ENCODE measurements around the gene LIMA1. TPM values are rescaled to one million over a fixed set of nuclear protein-coding genes. Genes with fewer than 3 reads are reported as not detected.
"Not testable (repeated sequence)": the region's sequence is repeated elsewhere in the genome, so short reads cannot be mapped to it uniquely, and the experiment has no call there.

LIMA1 gene
- total RNA-seq, 1 donor from 2014 or later, result 96.6 TPM

- Mint-ChIP-seq H3K36me3 (ENCODE audit: unreplicated experiment) (peaks cover 4% of the 10 kb centered on the region), H3K4me3 (ENCODE audit: unreplicated experiment) (no peak overlapping the region), H3K27me3 (ENCODE audit: unreplicated experiment) (no peaks in the 10 kb centered on the region), H3K9me3 (ENCODE audit: unreplicated experiment) (no peaks in the 10 kb centered on the region), H3K4me1 (ENCODE audit: unreplicated experiment) (no peaks in the 10 kb centered on the region), H3K27ac (ENCODE audit: unreplicated experiment) (no peak overlapping the region)
- TF ChIP-seq CTCF (IDR thresholded peaks at IDR 0.05), result no peak
- DNase-seq (ENCODE audit: extremely low spot score, unreplicated experiment), result no peak
Measured at GRCh38 chr12:50297027-50297426, 13.7 kb upstream of the LIMA1 start.

- H3K4me1 Mint-ChIP-seq (ENCODE audit: unreplicated experiment), result no peaks in the 10 kb centered on the region
- no peak overlapping the region for H3K27ac Mint-ChIP-seq (ENCODE audit: unreplicated experiment)
- DNase-seq (ENCODE audit: extremely low spot score, unreplicated experiment), result peak; percentile 36
- peaks cover 3% of the 10 kb centered on the region for H3K9me3 Mint-ChIP-seq (ENCODE audit: unreplicated experiment)
- no peak overlapping the region for H3K4me3 Mint-ChIP-seq (ENCODE audit: unreplicated experiment)
- H3K36me3 Mint-ChIP-seq (ENCODE audit: unreplicated experiment), result peaks cover 6% of the 10 kb centered on the region
- no peak for TF ChIP-seq CTCF (IDR thresholded peaks at IDR 0.05)
- no peaks in the 10 kb centered on the region for H3K27me3 Mint-ChIP-seq (ENCODE audit: unreplicated experiment)
Measured at GRCh38 chr12:50296554-50296953, 13.2 kb upstream of the LIMA1 start.

- no peak for TF ChIP-seq CTCF (IDR thresholded peaks at IDR 0.05)
- Mint-ChIP-seq H3K27me3 (ENCODE audit: unreplicated experiment) (no peaks in the 10 kb centered on the region), H3K27ac (ENCODE audit: unreplicated experiment) (no peak overlapping the region), H3K4me1 (ENCODE audit: unreplicated experiment) (no peaks in the 10 kb centered on the region), H3K36me3 (ENCODE audit: unreplicated experiment) (peaks cover 16% of the 10 kb centered on the region), H3K4me3 (ENCODE audit: unreplicated experiment) (no peak overlapping the region), H3K9me3 (ENCODE audit: unreplicated experiment) (peaks cover 14% of the 10 kb centered on the region)
- DNase-seq (ENCODE audit: extremely low spot score, unreplicated experiment), result no peak
Measured at GRCh38 chr12:50291377-50291776, 8.1 kb upstream of the LIMA1 start.

GRCh38 chr12:50290692-50291091 is 7.4 kb upstream of the LIMA1 start:
- peaks cover 14% of the 10 kb centered on the region for H3K9me3 Mint-ChIP-seq (ENCODE audit: unreplicated experiment)
- DNase-seq (ENCODE audit: extremely low spot score, unreplicated experiment); H3K27ac Mint-ChIP-seq (ENCODE audit: unreplicated experiment); H3K27me3 Mint-ChIP-seq (ENCODE audit: unreplicated experiment); H3K4me1 Mint-ChIP-seq (ENCODE audit: unreplicated experiment); H3K4me3 Mint-ChIP-seq (ENCODE audit: unreplicated experiment): not testable (repeated sequence)
- peaks cover 16% of the 10 kb centered on the region for H3K36me3 Mint-ChIP-seq (ENCODE audit: unreplicated experiment)

- Mint-ChIP-seq H3K27ac (ENCODE audit: unreplicated experiment) (no peak overlapping the region), H3K9me3 (ENCODE audit: unreplicated experiment) (peaks cover 14% of the 10 kb centered on the region), H3K4me3 (ENCODE audit: unreplicated experiment) (no peak overlapping the region), H3K4me1 (ENCODE audit: unreplicated experiment) (peaks cover 15% of the 10 kb centered on the region), H3K27me3 (ENCODE audit: unreplicated experiment) (no peaks in the 10 kb centered on the region), H3K36me3 (ENCODE audit: unreplicated experiment) (peaks cover 12% of the 10 kb centered on the region)
- no peak for DNase-seq (ENCODE audit: extremely low spot score, unreplicated experiment)
- TF ChIP-seq CTCF (IDR thresholded peaks at IDR 0.05), result no peak
Measured at GRCh38 chr12:50287271-50287670, 4.0 kb upstream of the LIMA1 start.

- Mint-ChIP-seq H3K36me3 (ENCODE audit: unreplicated experiment) (no peaks in the 10 kb centered on the region), H3K27ac (ENCODE audit: unreplicated experiment) (no peak overlapping the region), H3K4me3 (ENCODE audit: unreplicated experiment) (no peak overlapping the region), H3K9me3 (ENCODE audit: unreplicated experiment) (no peaks in the 10 kb centered on the region), H3K27me3 (ENCODE audit: unreplicated experiment) (no peaks in the 10 kb centered on the region), H3K4me1 (ENCODE audit: unreplicated experiment) (peaks cover 18% of the 10 kb centered on the region)
- DNase-seq (ENCODE audit: extremely low spot score, unreplicated experiment), result no peak
- TF ChIP-seq CTCF (IDR thresholded peaks at IDR 0.05), result no peak
Measured at GRCh38 chr12:50285253-50285652, 1.9 kb upstream of the LIMA1 start.
